K562 (cell line): ENCODE measurements around the gene RNF17. TPM values are rescaled to one million over a fixed set of nuclear protein-coding genes. Genes with fewer than 3 reads are reported as not detected.
A peak's percentile ranks its signal among the peaks of the same experiment; 100 is the strongest.

ENCODE experiments used
- CEBPZ ChIP-seq: fragments of 150-350 bp; IDR thresholded peaks from 2 replicates; pipeline ENCODE4 v1.6.1; 2014; ENCODE audit warnings: low read depth, mild to moderate bottlenecking, low read length, borderline replicate concordance
- E2F6 ChIP-seq, 2 experiments: IDR thresholded peaks; 2 replicates each; pipeline ENCODE4 v1.6.1; 2011; ENCODE audit warnings: borderline replicate concordance in 1 of 2, control low read depth in 1 of 2, low read depth in 1 of 2, low read length in 1 of 2, mild to moderate bottlenecking in 1 of 2, mixed read lengths in 1 of 2, moderate library complexity in 1 of 2; ENCODE audit not compliant: insufficient read depth in 1 of 2, insufficient read length in 1 of 2, poor library complexity in 1 of 2, severe bottlenecking in 1 of 2; ENCODE audit errors: extremely low read depth in 1 of 2
- GATA2 ChIP-seq: sonication (generic); formaldehyde crosslinking; IDR thresholded peaks from 2 replicates; pipeline ENCODE4 v1.4.0; 2020; ENCODE audit warnings: mild to moderate bottlenecking, missing genetic modification reagents
- HMGN3 ChIP-seq: IDR thresholded peaks from 2 replicates; pipeline ENCODE4 v1.6.1; 2011; ENCODE audit warnings: borderline replicate concordance, low read depth, mild to moderate bottlenecking, mixed read lengths, low read length; ENCODE audit not compliant: insufficient read length; ENCODE audit errors: extremely low read depth
- HMGXB4 ChIP-seq: sonication (generic); formaldehyde crosslinking; IDR thresholded peaks from 2 replicates; pipeline ENCODE4 v1.8.1; 2023; ENCODE audit warnings: mild to moderate bottlenecking, missing genetic modification reagents
- KLF16 ChIP-seq: IDR thresholded peaks from 2 replicates; pipeline ENCODE4 v1.6.1; 2016; ENCODE audit warnings: antibody characterized with exemption
- MCM3 ChIP-seq: fragments of 450-650 bp; IDR thresholded peaks from 2 replicates; pipeline ENCODE4 v1.6.1; 2016
- MITF ChIP-seq: IDR thresholded peaks from 2 replicates; pipeline ENCODE4 v1.6.1; 2014; ENCODE audit warnings: antibody characterized with exemption
- NFXL1 ChIP-seq: fragments of 450-650 bp; formaldehyde crosslinking; IDR thresholded peaks from 2 replicates; pipeline ENCODE4 v1.4.0; 2021; ENCODE audit warnings: mild to moderate bottlenecking
- SRF ChIP-seq, 2 experiments: fragments of 250-450, 450-650 bp in 1 of 2; sonication (Bioruptor Pico) in 1 of 2; sonication (generic) in 1 of 2; formaldehyde crosslinking; IDR thresholded peaks; 2 replicates each; pipeline versions ENCODE4 v1.5.0 to v1.5.1; 2020 to 2022; ENCODE audit warnings: mild to moderate bottlenecking in 1 of 2, missing genetic modification reagents in 1 of 2
- TEAD4 ChIP-seq, 2 experiments: sonication (generic) in 1 of 2; formaldehyde crosslinking in 1 of 2; IDR thresholded peaks; 2 replicates each; pipeline versions ENCODE4 v1.6.1 to v1.8.0; 2012 to 2022; ENCODE audit warnings: borderline replicate concordance in 1 of 2, inconsistent platforms in 1 of 2, low read length in 1 of 2, mild to moderate bottlenecking in 1 of 2, missing genetic modification reagents in 1 of 2
- TSHZ1 ChIP-seq: fragments of 250-450 bp; sonication (Bioruptor Pico); IDR thresholded peaks from 2 replicates; pipeline ENCODE4 v1.4.0; 2020; ENCODE audit warnings: mild to moderate bottlenecking, moderate library complexity
- ZNF561 ChIP-seq: fragments of 450-650 bp; formaldehyde crosslinking; conservative IDR thresholded peaks from 2 replicates; pipeline ENCODE4 v1.4.0; 2020; ENCODE audit warnings: mild to moderate bottlenecking, moderate library complexity
- polyA plus RNA-seq, 8 experiments: library from polyadenylated mRNA; depleted of rRNA in 4 of 8; stranded (reverse) in 5 of 8; unstranded in 3 of 8; fragments of >200 nt; fragmentation: Nextera tagmentation in 2 of 8; fragmentation: Illumina TruSeq in 1 of 8; extraction: Ambion mirVana in 2 of 8; extraction: Trizol in 1 of 8; gene quantifications; 2 replicates each; pipeline versions ENCODE4 v1.2.1 to v1.2.3, GENCODE V29; 2011 to 2014; ENCODE audit warnings: inconsistent platforms in 1 of 8, missing spikeins in 1 of 8
- total RNA-seq, 7 experiments: library from RNA; depleted of rRNA in 6 of 7; stranded (reverse); fragments of >200 nt in 6 of 7; fragmentation: Illumina TruSeq in 2 of 7; extraction: Trizol in 2 of 7; gene quantifications; 2 replicates each; pipeline versions ENCODE4 v1.2.1 to v1.2.3, GENCODE V29; 2011 to 2021; ENCODE audit warnings: low replicate concordance in 1 of 7

Gene RNF17
- total and polyA plus RNA-seq, 9 of the 15 experiments (the other 6 are each of a cell fraction or from before 2014, with no cell fraction given): 0.11 to 0.90 (median 0.58) TPM

- TF ChIP-seq HMGN3 (peak; percentile 49), HMGXB4 (CRISPR knock-in tag) (no peak), MCM3 (no peak), MITF (no peak), NFXL1 (CRISPR knock-in tag) (no peak), SRF (CRISPR knock-in tag; IDR thresholded peaks at IDR 0.05) (no peak), ZNF561 (CRISPR knock-in tag) (no peak), TSHZ1 (no peak), GATA2 (CRISPR knock-in tag) (no peak), CEBPZ (no peak), KLF16 (no peak), TEAD4 (IDR thresholded peaks at IDR 0.05; ENCODE audit: low read length) (no peak), TEAD4 (CRISPR knock-in tag; IDR thresholded peaks at IDR 0.05; ENCODE audit: borderline replicate concordance) (no peak), E2F6 (IDR thresholded peaks at IDR 0.05; ENCODE audit: borderline replicate concordance in 1 of 2, extremely low read depth in 1 of 2, insufficient read depth in 1 of 2, insufficient read length in 1 of 2, low read depth in 1 of 2, low read length in 1 of 2, poor library complexity in 1 of 2, severe bottlenecking in 1 of 2) (peak; percentile 66 to 67)
Observed at GRCh38 chr13:24922745-24923591, 159.0 kb downstream of the RNF17 start (continued).
